ENCODE measurements around the gene ZNF638.

DNA sequence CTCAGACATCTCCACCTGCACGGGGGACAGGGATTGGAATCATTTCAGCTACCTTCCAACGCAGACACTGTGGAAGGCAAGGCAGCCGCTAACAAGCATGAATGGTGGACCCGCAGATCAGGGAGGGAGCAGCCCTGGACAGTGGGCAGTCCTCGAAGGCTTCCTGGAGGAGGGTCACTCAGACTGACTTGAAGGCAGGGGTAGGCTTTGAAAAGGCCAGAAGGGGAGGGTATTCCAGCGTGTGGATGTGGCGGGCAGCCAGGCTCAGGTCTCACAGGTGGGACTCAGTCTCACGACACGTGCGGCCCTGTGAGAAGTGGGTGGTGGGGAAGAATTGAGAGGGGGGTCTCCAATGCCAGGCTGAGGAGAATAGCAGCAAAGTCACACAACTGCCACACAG, 151.7 kb downstream of the ZNF638 start:
- TF ChIP-seq, protein P1, sequence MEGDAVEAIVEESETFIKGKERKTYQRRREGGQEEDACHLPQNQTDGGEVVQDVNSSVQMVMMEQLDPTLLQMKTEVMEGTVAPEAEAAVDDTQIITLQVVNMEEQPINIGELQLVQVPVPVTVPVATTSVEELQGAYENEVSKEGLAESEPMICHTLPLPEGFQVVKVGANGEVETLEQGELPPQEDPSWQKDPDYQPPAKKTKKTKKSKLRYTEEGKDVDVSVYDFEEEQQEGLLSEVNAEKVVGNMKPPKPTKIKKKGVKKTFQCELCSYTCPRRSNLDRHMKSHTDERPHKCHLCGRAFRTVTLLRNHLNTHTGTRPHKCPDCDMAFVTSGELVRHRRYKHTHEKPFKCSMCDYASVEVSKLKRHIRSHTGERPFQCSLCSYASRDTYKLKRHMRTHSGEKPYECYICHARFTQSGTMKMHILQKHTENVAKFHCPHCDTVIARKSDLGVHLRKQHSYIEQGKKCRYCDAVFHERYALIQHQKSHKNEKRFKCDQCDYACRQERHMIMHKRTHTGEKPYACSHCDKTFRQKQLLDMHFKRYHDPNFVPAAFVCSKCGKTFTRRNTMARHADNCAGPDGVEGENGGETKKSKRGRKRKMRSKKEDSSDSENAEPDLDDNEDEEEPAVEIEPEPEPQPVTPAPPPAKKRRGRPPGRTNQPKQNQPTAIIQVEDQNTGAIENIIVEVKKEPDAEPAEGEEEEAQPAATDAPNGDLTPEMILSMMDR (IDR thresholded peaks at IDR 0.05; ENCODE audit: low read length) = no peak
- TF ChIP-seq EZH2 (IDR thresholded peaks at IDR 0.05; ENCODE audit: borderline replicate concordance, low read length) = no peak

Measured in OCI-LY1 (cell line).